D721Med (cell line): ENCODE data around the gene PPP6R3.
A peak's percentile ranks its signal among the peaks of the same experiment; 100 is the strongest.

ENCODE experiments used
- DNase-seq: peaks from one replicate; pipeline ENCODE4 v3.0.0; 2011; ENCODE audit warnings: low spot score; ENCODE audit not compliant: insufficient read length
- FAIRE-seq: peaks from 2 replicates; lab custom pipeline; 2011; peaks lifted over from hg19 to GRCh38; lab: Jason Lieb, UNC
- TF ChIP-seq, protein P1 (sequence below): IDR thresholded peaks from 2 replicates; pipeline ENCODE4 v1.5.1; 2012; ENCODE audit warnings: mild to moderate bottlenecking, control low read depth; ENCODE audit not compliant: insufficient read depth; ENCODE audit errors: missing control alignments

PPP6R3 gene

GRCh38 chr11:68459886-68460740, 439 bp upstream of the PPP6R3 start:
- no peak for FAIRE-seq
- DNase-seq: peak; percentile 94
- TF ChIP-seq, protein P1, sequence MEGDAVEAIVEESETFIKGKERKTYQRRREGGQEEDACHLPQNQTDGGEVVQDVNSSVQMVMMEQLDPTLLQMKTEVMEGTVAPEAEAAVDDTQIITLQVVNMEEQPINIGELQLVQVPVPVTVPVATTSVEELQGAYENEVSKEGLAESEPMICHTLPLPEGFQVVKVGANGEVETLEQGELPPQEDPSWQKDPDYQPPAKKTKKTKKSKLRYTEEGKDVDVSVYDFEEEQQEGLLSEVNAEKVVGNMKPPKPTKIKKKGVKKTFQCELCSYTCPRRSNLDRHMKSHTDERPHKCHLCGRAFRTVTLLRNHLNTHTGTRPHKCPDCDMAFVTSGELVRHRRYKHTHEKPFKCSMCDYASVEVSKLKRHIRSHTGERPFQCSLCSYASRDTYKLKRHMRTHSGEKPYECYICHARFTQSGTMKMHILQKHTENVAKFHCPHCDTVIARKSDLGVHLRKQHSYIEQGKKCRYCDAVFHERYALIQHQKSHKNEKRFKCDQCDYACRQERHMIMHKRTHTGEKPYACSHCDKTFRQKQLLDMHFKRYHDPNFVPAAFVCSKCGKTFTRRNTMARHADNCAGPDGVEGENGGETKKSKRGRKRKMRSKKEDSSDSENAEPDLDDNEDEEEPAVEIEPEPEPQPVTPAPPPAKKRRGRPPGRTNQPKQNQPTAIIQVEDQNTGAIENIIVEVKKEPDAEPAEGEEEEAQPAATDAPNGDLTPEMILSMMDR: no peak

GRCh38 chr11:68461575-68461917, 994 bp downstream of the PPP6R3 start:
- TF ChIP-seq, protein P1: no peak
- DNase-seq (no peak), FAIRE-seq (no peak)

- no peak for FAIRE-seq
- DNase-seq: no peak
- TF ChIP-seq, protein P1: no peak
Measured at GRCh38 chr11:68463714-68464113, 3.2 kb downstream of the PPP6R3 start.

- FAIRE-seq (no peak), DNase-seq (no peak)
- TF ChIP-seq, protein P1: no peak
Measured at GRCh38 chr11:68467201-68467834, 6.8 kb downstream of the PPP6R3 start.

- FAIRE-seq: no peak
- DNase-seq: no peak
- TF ChIP-seq, protein P1: no peak
Measured at GRCh38 chr11:68468217-68468828, 7.8 kb downstream of the PPP6R3 start.

GRCh38 chr11:68469122-68469521, 8.6 kb downstream of the PPP6R3 start:
- FAIRE-seq: no peak
- TF ChIP-seq, protein P1: no peak
- no peak for DNase-seq
